WERI-Rb-1 (cell line): ENCODE measurements around the gene BRD7.

Experiments used
- DNase-seq: peaks from one replicate; pipeline ENCODE4 v3.0.0-alpha.2; 2020
- H3K27ac ChIP-seq: fragments of 250-450 bp; sonication (Bioruptor Pico); 2 replicates; pipeline ENCODE4 v1.5.1; 2020; ENCODE audit warnings: mild to moderate bottlenecking, moderate library complexity
- H3K27me3 ChIP-seq: fragments of 250-450 bp; sonication (Bioruptor Pico); 2 replicates; pipeline ENCODE4 v1.5.1; 2021; ENCODE audit warnings: mild to moderate bottlenecking, low read depth, moderate library complexity; ENCODE audit not compliant: insufficient read depth, severe bottlenecking
- H3K36me3 ChIP-seq: fragments of 250-450 bp; sonication (Bioruptor Pico); 2 replicates; pipeline ENCODE4 v1.5.1; 2020; ENCODE audit warnings: mild to moderate bottlenecking, moderate library complexity
- H3K4me3 ChIP-seq: 2 replicates; pipeline ENCODE4 v1.5.1; 2011; ENCODE audit warnings: low read depth, mild to moderate bottlenecking, control low read depth, low read length
- H3K9me3 ChIP-seq: fragments of 250-450 bp; sonication (Bioruptor Pico); 2 replicates; pipeline ENCODE4 v1.5.1; 2021; ENCODE audit warnings: mild to moderate bottlenecking, moderate library complexity; ENCODE audit not compliant: severe bottlenecking
- CTCF ChIP-seq: IDR thresholded peaks from 2 replicates; pipeline ENCODE4 v1.5.1; 2011; ENCODE audit warnings: low read depth, mild to moderate bottlenecking, control low read depth, inconsistent platforms, low read length

Gene BRD7

GRCh38 chr16:50399411-50399810, 30.6 kb upstream of the BRD7 start:
- no peak for TF ChIP-seq CTCF
- Histone ChIP-seq H3K4me3 (no peak overlapping the region), H3K9me3 (no peaks in the 10 kb centered on the region), H3K27me3 (no peaks in the 10 kb centered on the region), H3K27ac (no peak overlapping the region), H3K36me3 (no peaks in the 10 kb centered on the region)
- no peak for DNase-seq

- H3K27ac ChIP-seq, result no peak overlapping the region
- no peaks in the 10 kb centered on the region for H3K27me3 ChIP-seq
- DNase-seq, result no peak
- TF ChIP-seq CTCF, result no peak
- no peaks in the 10 kb centered on the region for H3K36me3 ChIP-seq
- H3K9me3 ChIP-seq, result no peaks in the 10 kb centered on the region
- no peak overlapping the region for H3K4me3 ChIP-seq
Measured at GRCh38 chr16:50398336-50398735, 29.5 kb upstream of the BRD7 start.

GRCh38 chr16:50396761-50397535, 28.2 kb upstream of the BRD7 start:
- Histone ChIP-seq H3K27me3 (no peaks in the 10 kb centered on the region), H3K9me3 (no peaks in the 10 kb centered on the region)
- no peak for DNase-seq

GRCh38 chr16:50395763-50396710, 27.2 kb upstream of the BRD7 start:
- DNase-seq, result no peak
- Histone ChIP-seq H3K36me3 (no peaks in the 10 kb centered on the region), H3K27me3 (no peaks in the 10 kb centered on the region), H3K27ac (no peak overlapping the region), H3K9me3 (no peaks in the 10 kb centered on the region), H3K4me3 (no peak overlapping the region)
- no peak for TF ChIP-seq CTCF

More at GRCh38 chr16:50396761-50397535, 28.2 kb upstream of the BRD7 start:
- Histone ChIP-seq H3K27ac (no peak overlapping the region), H3K36me3 (no peaks in the 10 kb centered on the region), H3K4me3 (no peak overlapping the region)
- no peak for TF ChIP-seq CTCF

- no peaks in the 10 kb centered on the region for H3K36me3 ChIP-seq
- H3K27ac ChIP-seq, result no peak overlapping the region
- no peak for TF ChIP-seq CTCF
- no peaks in the 10 kb centered on the region for H3K27me3 ChIP-seq
- no peaks in the 10 kb centered on the region for H3K9me3 ChIP-seq
- no peak overlapping the region for H3K4me3 ChIP-seq
- DNase-seq, result no peak
Measured at GRCh38 chr16:50393858-50394802, 25.3 kb upstream of the BRD7 start.
